B cell (primary cell): ENCODE data around the gene ALDH3A1. TPM values are rescaled to one million over a fixed set of nuclear protein-coding genes. Genes with fewer than 3 reads are reported as not detected.

Experiments used
- ATAC-seq: fragments of 200-7000 bp; cut with Tn5 transposase; one replicate; pipeline ENCODE4 v1.10.0; 2021; ENCODE audit warnings: low read depth, mild to moderate bottlenecking, moderate number of reproducible peaks, moderate library complexity
- CTCF ChIA-PET: fragments of 350-600 bp; sonication (Branson Sonifier 250); formaldehyde crosslinking; loops from one replicate; lab custom pipeline; 2021; ENCODE audit warnings: antibody characterized with exemption, inconsistent platforms; lab: Charles Lee
- POLR2A ChIA-PET: fragments of 350-600 bp; sonication (Branson Sonifier 250); formaldehyde crosslinking; loops from one replicate; lab custom pipeline; 2021; ENCODE audit warnings: antibody characterized with exemption; lab: Charles Lee
- DNase-seq: peaks from one replicate; pipeline ENCODE4 v3.0.0; 2013
- H2AFZ ChIP-seq: 2 replicates; pipeline ENCODE4 v1.6.1; 2012; ENCODE audit warnings: mild to moderate bottlenecking, low read depth, low read length; ENCODE audit not compliant: insufficient read depth, poor library complexity, severe bottlenecking
- H3K27ac ChIP-seq, 2 donors: 1 replicate in 1 of 2; 2 replicates in 1 of 2; pipeline ENCODE4 v1.5.1; 2012 to 2013; ENCODE audit warnings: low read length in 2 of 2, mild to moderate bottlenecking in 2 of 2, moderate library complexity in 1 of 2
- H3K27me3 ChIP-seq, 4 experiments: fragments of 200-600 bp in 1 of 4; sonication (generic) in 1 of 4; replicated peaks in 1 of 4; 1 replicate in 2 of 4; 2 replicates in 2 of 4; pipeline versions ENCODE4 v1.6.1 to v1.7.0; 2013 to 2016; ENCODE audit warnings: low read length in 3 of 4, mild to moderate bottlenecking in 2 of 4, mixed read lengths in 1 of 4, moderate library complexity in 1 of 4; ENCODE audit not compliant: insufficient read depth in 4 of 4, control insufficient read depth in 3 of 4; ENCODE audit errors: control extremely low read depth in 1 of 4
- H3K36me3 ChIP-seq, 2 experiments: replicated peaks in 1 of 2; 1 replicate in 1 of 2; 2 replicates in 1 of 2; pipeline versions ENCODE4 v1.6.1 to v1.7.1; 2013; ENCODE audit warnings: low read length in 1 of 2; ENCODE audit not compliant: insufficient read depth in 2 of 2, control insufficient read depth in 1 of 2; ENCODE audit errors: control extremely low read depth in 1 of 2, extremely low read depth in 1 of 2
- H3K4me1 ChIP-seq, 2 donors: fragments of 200-600 bp in 1 of 2; sonication (generic) in 1 of 2; 1 replicate in 1 of 2; 2 replicates in 1 of 2; pipeline versions ENCODE4 v1.5.1 to v1.6.1; 2013 to 2017; ENCODE audit warnings: low read length in 2 of 2; ENCODE audit not compliant: control insufficient read depth in 2 of 2, insufficient read depth in 2 of 2
- H3K4me2 ChIP-seq: replicated peaks from 2 replicates; pipeline ENCODE3; 2012; ENCODE audit warnings: mild to moderate bottlenecking, low read depth, low read length; ENCODE audit not compliant: poor library complexity, severe bottlenecking
- H3K4me3 ChIP-seq, 5 experiments: fragments of 200-600 bp in 1 of 5; sonication (generic) in 1 of 5; 1 replicate in 3 of 5; 2 replicates in 2 of 5; pipeline versions ENCODE4 v1.5.1 to v1.7.0; 2011 to 2016; ENCODE audit warnings: low read length in 4 of 5, mild to moderate bottlenecking in 4 of 5, low read depth in 2 of 5, control low read depth in 1 of 5, moderate library complexity in 1 of 5; ENCODE audit not compliant: insufficient read depth in 1 of 5; ENCODE audit errors: control extremely low read depth in 1 of 5, extremely low read depth in 1 of 5
- H3K79me2 ChIP-seq: fragments of 200-600 bp; sonication (generic); one replicate; pipeline ENCODE4 v1.6.0; 2016; ENCODE audit warnings: low read length; ENCODE audit not compliant: control insufficient read depth, insufficient read depth
- H3K9ac ChIP-seq: fragments of 200-600 bp; sonication (generic); 2 replicates; pipeline ENCODE4 v1.6.1; 2017; ENCODE audit warnings: mild to moderate bottlenecking, low read length, moderate library complexity
- H3K9me3 ChIP-seq, 3 donors: one replicate each; pipeline versions ENCODE4 v1.6.1 to v1.7.1; 2013; ENCODE audit warnings: low read length in 2 of 3; ENCODE audit not compliant: control insufficient read depth in 2 of 3, insufficient read depth in 1 of 3; ENCODE audit errors: control extremely low read depth in 1 of 3
- H4K20me1 ChIP-seq: 2 replicates; pipeline ENCODE4 v1.6.0; 2012; ENCODE audit warnings: mild to moderate bottlenecking, low read length; ENCODE audit not compliant: insufficient read depth, control insufficient read depth, poor library complexity, severe bottlenecking
- H3K27ac Mint-ChIP-seq: one replicate; pipeline ENCODE4 v1.8.0; 2021; ENCODE audit warnings: mixed read lengths
- H3K27me3 Mint-ChIP-seq: one replicate; pipeline ENCODE4 v1.8.0; 2021; ENCODE audit warnings: mixed read lengths
- H3K4me1 Mint-ChIP-seq: one replicate; pipeline ENCODE4 v1.8.0; 2021; ENCODE audit warnings: mixed read lengths
- H3K4me3 Mint-ChIP-seq: one replicate; pipeline ENCODE4 v1.8.0; 2021; ENCODE audit warnings: mixed read lengths
- H3K9me3 Mint-ChIP-seq: one replicate; pipeline ENCODE4 v1.8.0; 2022; ENCODE audit warnings: mixed read lengths; ENCODE audit not compliant: insufficient read depth
- EZH2 ChIP-seq: IDR thresholded peaks from 2 replicates; pipeline ENCODE4 v1.6.1; 2012; ENCODE audit warnings: borderline replicate concordance, low read depth, mild to moderate bottlenecking, moderate library complexity, low read length; ENCODE audit not compliant: insufficient read depth, poor library complexity, severe bottlenecking
- WGBS: methylation state at CpG from one replicate; pipeline ENCODE4 v1.1.5; 2013; ENCODE audit warnings: missing lambda C conversion rate; ENCODE audit not compliant: insufficient coverage; 5-methylcytosine and 5-hydroxymethylcytosine counted together
- intact Hi-C: fragments of 100-400 bp; cut with micrococcal nuclease; formaldehyde crosslinking; loops from one replicate; pipeline ENCODE4 v1.10.0; 2022
- polyA plus RNA-seq: library from polyadenylated mRNA; depleted of rRNA; stranded (reverse); fragments of >200 nt; gene quantifications from 2 replicates; pipeline ENCODE4 v1.2.3, GENCODE V29; 2012
- total RNA-seq, 2 donors: library from RNA; stranded (reverse); fragments of 120-200 nt in 1 of 2; gene quantifications; 1 replicate in 1 of 2; 2 replicates in 1 of 2; pipeline versions ENCODE4 v1.2.3 to v1.2.4, GENCODE V29; 2013 to 2022
- TF ChIP-seq, protein P1 (sequence below): fragments of 200-600 bp; IDR thresholded peaks from one replicate; pipeline ENCODE4 v1.8.0; 2022; ENCODE audit warnings: antibody characterized with exemption, mild to moderate bottlenecking

The ALDH3A1 gene
- total and polyA plus RNA-seq, 2 donors (not counting 1 experiment from before 2014, with no cell fraction given): not detected

DNA sequence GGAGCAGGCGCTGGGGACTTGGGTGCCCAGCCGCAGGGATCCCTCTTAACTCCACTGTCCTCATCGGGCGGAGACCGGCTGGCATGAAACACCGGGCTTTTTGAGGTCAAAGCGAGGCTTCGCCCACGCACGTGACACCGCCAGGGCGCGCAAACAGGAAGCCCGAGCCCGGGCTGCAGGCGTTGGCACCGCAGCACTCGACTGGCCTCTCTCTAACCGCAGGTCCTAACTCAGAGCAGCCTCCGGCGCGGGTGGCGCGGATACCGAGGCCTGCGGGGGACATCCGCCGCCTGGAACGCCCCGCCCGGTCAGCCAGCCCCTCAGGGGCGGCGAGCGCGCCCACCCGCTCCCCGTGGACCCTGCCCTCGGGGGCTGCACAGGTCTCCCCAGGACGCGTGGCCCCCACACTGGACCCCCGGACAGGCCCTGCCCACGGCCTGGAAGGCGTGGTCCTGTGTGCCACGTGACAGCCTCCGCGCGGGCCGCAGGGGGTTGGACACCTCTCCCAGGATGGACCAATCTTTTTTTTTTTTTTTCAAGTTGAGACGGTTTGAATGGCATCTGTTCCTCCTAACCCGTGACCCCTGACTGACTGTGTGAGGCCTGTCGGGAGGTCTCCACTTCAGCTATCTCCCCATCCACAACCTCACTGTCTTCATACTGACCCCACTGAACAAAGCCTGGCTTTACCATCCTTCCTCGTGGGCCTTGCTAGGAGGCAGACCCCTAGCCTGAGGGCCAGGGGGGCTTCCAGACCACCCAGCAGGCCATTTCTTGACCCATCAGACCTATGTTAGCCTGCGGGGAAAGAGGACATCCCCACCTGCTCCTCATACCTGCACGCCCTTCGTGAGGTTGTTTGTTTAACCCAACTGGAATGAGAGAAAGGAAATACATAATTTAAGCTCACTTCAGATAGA is 23.3 kb downstream of the ALDH3A1 start:
- 19% methylated on average over 51 of the region's 55 CpGs for WGBS
- H3K9ac ChIP-seq: peak overlapping the region; percentile 64
- H3K4me1 ChIP-seq: peaks cover 12% of the 10 kb centered on the region in 2 donors
- H3K79me2 ChIP-seq: no peaks in the 10 kb centered on the region
- H2AFZ ChIP-seq: peak overlapping the region; percentile 73
- Mint-ChIP-seq H3K4me1 (peaks cover 12% of the 10 kb centered on the region), H3K27ac (peak overlapping the region; percentile 67), H3K9me3 (no peaks in the 10 kb centered on the region), H3K27me3 (peaks cover 2% of the 10 kb centered on the region), H3K4me3 (peak overlapping the region; percentile 80)
- DNase-seq (peak; percentile 62), ATAC-seq (peak; percentile 81)
- no peak overlapping the region for H3K27ac ChIP-seq
- intact Hi-C loops: no loop called here
- TF ChIP-seq EZH2: no peak
- TF ChIP-seq, protein P1, sequence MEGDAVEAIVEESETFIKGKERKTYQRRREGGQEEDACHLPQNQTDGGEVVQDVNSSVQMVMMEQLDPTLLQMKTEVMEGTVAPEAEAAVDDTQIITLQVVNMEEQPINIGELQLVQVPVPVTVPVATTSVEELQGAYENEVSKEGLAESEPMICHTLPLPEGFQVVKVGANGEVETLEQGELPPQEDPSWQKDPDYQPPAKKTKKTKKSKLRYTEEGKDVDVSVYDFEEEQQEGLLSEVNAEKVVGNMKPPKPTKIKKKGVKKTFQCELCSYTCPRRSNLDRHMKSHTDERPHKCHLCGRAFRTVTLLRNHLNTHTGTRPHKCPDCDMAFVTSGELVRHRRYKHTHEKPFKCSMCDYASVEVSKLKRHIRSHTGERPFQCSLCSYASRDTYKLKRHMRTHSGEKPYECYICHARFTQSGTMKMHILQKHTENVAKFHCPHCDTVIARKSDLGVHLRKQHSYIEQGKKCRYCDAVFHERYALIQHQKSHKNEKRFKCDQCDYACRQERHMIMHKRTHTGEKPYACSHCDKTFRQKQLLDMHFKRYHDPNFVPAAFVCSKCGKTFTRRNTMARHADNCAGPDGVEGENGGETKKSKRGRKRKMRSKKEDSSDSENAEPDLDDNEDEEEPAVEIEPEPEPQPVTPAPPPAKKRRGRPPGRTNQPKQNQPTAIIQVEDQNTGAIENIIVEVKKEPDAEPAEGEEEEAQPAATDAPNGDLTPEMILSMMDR: no peak
- CTCF ChIA-PET: no interaction called here
- H3K36me3 ChIP-seq: no peaks in the 10 kb centered on the region
- no peaks in the 10 kb centered on the region for H4K20me1 ChIP-seq
- no peaks in the 10 kb centered on the region for H3K27me3 ChIP-seq
- peak overlapping the region; percentile 80 for H3K4me2 ChIP-seq
- peak overlapping the region in 4 of 5 experiments; percentile 14 to 55 (median 49) for H3K4me3 ChIP-seq
- POLR2A ChIA-PET: no interaction called here
- H3K9me3 ChIP-seq: no peaks in the 10 kb centered on the region

DNA sequence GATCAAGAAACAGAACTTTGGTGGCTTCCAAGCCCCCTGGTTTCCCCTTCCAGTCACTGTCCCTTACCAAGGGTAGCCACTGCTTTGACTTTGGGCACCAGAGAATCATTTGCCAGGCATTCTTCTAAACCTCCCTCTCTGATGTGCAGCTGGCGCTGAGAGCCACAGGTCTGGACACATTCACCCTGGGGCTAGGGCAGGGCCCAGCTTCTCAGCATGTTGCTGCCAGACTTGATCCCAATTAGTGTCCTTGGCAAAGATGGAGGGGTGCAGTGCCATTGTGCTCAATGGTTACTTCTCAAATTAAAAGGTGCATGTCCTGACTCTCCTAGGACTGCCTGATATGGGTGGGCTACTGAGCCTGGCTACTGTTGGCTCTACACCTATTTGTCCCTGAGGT is 24.1 kb downstream of the ALDH3A1 start:
- H3K9me3 Mint-ChIP-seq: no peaks in the 10 kb centered on the region
- Histone ChIP-seq H3K36me3 (no peaks in the 10 kb centered on the region), H3K4me1 (peaks cover 12% of the 10 kb centered on the region in 2 donors), H3K4me3 (peak overlapping the region in 3 of 5 experiments; percentile 14 to 55 (median 49)), H2AFZ (peak overlapping the region; percentile 73), H3K79me2 (no peaks in the 10 kb centered on the region), H3K4me2 (peak overlapping the region; percentile 80), H3K9ac (peak overlapping the region; percentile 64), H3K27me3 (no peaks in the 10 kb centered on the region), H3K9me3 (no peaks in the 10 kb centered on the region), H3K27ac (no peak overlapping the region), H4K20me1 (no peaks in the 10 kb centered on the region)
- no peak for TF ChIP-seq EZH2
- TF ChIP-seq, protein P1: no peak
- CTCF ChIA-PET: no interaction called here
- POLR2A ChIA-PET: no interaction called here
- peak overlapping the region; percentile 67 for H3K27ac Mint-ChIP-seq
- ATAC-seq (no peak), DNase-seq (no peak)
- H3K4me3 Mint-ChIP-seq: peak overlapping the region; percentile 80
- intact Hi-C loops: no loop called here
- H3K27me3 Mint-ChIP-seq: peaks cover 3% of the 10 kb centered on the region
- peaks cover 12% of the 10 kb centered on the region for H3K4me1 Mint-ChIP-seq
- WGBS: no CpG with 5 or more reads among the region's 1 CpG
